Putamen (tissue), 1 donor: ENCODE measurements around the gene RIMS4.

Experiments
- DNase-seq: peaks from one replicate; pipeline ENCODE4 v3.0.0-alpha.2; 2016; ENCODE audit warnings: low spot score

Gene RIMS4

DNA sequence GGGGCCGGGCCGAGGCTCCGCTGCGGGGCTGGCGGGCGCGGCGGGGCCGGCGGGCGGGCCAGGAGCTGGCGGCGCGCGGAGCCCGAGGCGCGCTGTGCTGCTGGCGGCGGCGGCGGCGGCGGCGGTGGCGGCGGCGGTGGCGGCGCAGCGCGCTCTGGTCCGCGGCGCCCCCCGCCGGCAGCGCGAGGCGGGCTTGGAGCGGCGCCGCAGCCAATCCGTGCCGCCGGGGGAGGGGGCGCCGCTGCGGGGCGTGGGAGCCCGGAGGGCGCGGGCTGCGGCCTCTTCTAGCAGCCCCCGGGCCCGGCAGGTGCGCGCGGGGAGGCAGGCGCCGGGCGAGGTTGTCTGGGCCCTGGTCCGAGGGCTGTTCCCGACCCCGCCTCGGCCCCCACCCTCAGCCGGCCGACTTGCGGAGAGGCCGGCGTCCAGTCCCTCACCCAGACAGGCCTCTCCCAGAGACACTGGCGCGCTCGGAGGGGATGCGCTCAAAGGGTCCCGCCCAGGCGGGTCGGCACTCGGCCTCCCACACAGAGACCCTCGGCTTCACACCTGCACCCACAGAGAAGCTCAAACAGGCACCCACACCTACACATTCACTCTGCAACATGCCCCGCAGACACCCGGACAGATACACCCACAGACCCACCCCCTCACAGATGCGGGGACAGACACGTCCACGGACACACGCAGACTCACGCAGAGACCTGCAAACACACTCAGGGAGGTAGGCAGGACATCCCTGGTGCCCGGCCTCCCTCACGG is at the start of gene RIMS4:
Gene RIMS4 (minus strand): TSS at position 156 of the 759 bp plus-strand sequence. CDS start 275 bp downstream, outside the sequence.
- DNase-seq, result no peak

DNA sequence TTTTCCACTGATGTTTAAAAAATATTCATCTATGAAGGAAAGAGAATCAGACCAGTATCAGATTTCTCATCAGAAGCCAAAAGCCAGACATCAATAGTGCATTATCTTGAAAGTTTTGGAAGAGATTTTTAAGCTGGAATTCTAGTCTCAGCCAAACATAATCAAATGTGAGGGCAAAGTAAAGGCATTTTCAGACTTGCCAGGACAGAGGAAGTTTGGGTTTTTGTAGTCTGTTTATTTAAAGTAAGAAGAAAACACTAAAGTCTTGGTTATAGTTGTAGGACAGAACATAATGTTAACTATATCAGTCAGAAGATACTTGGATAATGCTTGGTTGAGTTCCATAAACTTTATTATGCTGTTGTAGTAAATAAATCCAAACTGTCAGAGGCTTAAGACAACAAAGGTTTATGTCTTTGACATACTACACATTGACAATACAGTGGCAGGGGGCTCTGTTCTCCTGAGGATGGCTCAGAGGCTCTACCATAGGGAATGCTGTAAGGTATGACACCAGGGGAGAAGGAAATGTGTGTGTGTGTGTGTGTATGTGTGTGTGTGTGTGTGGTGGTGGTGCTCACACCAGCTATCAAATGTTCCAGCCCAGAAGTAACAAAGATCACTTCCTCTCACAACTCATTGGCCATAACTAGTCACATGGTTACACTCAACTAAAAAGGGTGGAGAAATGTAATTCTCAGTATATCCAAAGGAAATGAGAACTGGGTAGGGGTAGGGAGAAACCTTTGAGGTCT is 48.4 kb upstream of the RIMS4 start:
- no peak for DNase-seq

DNA sequence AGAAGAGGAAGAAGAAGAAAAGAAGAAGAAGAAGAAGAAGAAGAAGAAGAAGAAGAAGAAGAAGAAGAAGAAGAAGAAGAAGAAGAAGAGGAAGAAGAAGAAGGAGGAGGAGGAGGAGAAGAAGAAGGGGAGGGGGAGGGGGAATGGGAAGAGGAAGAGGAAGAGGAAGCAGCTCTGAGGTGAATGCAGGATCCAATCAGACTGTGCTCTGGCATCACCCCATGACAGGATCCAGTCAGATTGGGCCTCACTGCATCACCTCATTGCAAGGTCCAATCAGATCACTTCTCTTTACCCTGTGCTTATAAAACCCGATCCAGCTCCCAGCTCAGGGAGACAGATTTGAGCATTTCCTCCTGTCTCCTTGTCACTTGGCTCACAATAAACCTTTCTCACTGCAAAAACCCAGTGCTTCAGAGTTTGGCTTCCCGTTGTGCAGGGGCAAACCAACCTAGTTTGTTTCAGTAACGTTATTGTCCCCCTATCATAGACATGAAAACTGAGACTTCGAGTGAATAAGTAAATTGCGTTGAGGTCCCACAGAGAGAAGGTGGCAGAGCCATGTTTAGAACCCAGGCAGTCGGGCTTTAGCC is 46.6 kb upstream of the RIMS4 start:
- DNase-seq, result no peak

DNA sequence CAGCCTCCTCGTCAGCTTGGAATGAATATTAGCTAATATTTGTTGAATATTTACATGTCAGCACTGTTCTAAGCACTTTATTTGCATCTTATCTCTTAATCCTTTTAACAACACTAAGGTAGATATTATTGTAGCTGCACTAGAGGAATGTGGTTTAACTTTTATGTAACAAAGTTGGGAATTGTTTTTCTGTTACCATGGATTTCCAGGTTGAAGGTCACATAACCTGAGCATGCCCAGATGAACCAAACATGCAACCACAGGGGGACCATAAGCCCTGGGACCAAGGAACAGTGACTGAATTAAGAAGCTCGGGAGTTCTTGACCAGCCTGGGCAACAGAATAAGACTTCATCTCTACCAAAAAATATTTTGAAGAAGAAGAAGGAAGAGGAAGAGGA is 46.1 kb upstream of the RIMS4 start:
- DNase-seq, result no peak

DNA sequence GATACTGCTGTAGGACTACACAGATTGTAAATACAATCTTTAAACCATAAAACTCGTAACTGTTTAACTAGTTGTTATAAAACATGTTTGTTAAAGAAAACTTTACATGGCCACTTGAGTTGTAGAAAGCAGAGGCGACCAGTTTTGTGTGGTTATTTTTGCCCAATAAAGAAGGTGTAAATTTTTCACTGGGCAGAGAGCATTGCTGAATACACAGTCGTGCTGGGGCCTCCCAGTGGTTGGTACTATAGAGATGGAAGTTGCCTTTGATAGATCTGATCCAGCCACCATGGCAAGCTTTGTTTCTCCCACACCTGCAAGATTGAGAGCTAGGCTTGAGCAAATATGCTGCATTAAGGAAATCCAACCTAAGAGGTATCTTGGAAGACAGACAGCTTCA is 41.2 kb upstream of the RIMS4 start:
- no peak for DNase-seq

DNA sequence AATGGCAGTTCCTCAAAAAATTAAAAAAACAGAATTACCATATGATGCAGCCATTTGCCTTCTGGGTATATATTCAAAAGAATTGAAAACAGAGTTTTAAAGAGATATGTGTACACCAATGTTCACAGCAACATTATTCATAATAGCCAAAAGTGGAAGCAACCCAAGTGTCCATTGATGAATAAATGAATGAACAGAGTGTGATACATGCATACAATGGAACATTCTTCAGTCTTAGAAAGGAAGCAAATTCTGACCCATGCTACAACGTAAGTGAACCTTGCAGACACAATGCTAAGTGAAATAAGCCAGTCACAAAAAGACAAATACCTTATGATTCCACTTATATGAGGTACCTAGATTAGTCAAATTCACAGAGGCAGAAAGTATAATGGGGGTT is 40.5 kb upstream of the RIMS4 start:
- DNase-seq, result no peak

DNA sequence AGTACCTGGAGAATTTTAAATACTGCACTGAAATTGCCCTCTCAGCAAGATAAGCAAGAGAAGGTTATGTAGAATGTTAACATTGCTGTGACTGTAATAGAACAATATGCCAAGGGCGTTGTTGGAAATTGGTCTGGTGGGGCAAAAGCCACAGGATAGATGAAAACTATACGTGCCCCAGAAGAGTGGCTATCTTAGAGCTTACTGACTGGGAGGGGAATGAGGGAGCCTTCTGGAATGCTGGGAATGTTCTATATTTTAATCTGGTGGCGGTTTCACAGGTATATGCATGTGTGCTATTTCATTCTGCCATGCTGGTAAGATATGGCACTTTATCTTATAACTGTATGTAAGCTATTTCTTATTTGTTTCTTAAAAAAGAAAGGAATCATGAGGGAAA is 39.9 kb upstream of the RIMS4 start:
- no peak for DNase-seq

DNA sequence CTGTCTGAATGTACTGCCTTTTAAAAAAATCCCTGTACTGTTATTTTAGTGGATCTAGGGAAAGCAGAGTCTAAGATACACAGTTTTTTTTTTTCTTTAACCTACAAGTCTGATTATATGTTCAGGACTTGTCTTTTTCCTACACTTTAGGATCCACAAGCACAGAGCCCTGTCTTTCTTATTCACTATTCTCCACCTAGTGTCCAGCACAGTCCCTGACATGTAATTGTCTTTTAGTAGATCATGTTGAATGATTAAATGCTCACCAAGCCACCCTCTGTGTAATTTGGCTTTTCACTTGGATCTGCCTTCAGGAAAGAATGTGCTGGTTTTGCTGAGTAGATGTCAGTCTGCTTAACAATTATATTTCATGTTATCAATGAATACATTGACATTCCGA is 39.4 kb upstream of the RIMS4 start:
- no peak for DNase-seq

DNA sequence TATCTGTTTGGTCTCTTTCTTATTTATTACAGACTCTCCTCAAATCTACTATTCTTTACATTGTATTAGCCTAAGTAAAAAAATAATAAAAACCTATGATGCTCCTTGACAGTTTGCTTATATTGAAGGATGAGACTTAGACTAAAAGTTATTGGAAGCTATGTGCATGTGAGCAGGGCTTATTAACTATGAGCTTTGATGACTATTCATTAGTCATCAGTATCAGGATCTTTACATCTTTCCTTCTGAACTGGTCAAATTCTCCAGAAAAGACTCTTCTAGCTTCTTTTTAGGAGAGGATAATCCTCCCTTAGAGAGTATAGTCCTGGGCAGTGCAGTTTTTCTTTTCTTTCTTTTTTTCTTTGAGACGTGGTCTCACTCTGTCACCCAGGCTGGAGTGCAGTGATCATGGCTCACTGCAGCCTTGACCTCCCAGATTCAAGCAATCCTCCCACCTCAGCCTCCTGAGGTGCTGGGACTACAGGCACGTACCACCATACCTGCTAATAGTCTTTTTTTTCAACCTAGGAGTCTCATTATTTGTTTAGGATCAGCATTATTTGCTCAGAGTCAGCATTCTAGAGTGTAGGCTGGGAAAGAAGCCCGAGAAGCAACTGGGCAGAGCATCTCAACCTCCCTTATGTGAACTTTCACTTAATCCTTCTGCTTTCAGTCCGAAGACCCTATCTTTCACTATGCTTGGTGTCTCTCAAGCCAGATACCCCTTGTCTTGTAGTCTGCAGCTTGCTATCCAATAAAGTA is 38.1 kb upstream of the RIMS4 start:
- DNase-seq, result no peak

DNA sequence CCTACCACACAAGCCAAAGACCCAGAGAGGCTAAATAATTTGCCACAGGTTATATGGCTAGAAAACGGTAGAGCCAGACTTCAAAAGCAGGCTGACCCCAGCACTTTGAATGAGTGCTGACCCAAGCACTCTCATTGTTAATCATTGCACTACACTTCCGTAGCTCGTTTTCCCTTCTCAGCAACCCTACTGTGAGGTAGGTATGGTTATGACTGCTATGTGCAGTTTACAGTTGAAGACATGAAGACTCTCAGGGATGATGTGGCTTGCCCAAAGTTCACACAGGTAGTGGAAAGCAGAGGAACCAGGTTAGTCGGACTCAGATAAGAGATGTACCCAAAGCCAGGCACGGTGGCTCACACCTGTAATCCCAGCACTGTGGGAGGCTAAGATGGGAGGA is 33.5 kb upstream of the RIMS4 start:
- DNase-seq, result no peak

DNA sequence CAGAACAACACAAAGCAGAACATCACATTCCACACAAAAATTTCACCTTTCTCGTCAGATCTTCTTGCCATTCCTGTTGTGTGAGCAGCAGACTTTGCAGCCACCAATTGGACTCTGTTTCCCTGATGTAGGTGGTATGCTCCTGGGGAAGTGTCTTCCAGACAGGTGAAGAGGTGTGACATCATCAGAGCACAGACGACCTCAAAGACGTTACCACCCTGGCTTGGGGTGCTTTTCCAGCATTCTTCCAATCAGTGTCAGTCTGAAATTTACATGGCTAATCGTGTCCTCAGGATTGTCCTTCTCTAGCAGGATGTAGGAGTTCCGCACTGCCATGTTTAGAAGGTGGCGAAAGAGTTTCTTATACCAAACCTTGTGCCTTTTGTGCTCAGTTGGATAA is 31.6 kb upstream of the RIMS4 start:
- no peak for DNase-seq

DNA sequence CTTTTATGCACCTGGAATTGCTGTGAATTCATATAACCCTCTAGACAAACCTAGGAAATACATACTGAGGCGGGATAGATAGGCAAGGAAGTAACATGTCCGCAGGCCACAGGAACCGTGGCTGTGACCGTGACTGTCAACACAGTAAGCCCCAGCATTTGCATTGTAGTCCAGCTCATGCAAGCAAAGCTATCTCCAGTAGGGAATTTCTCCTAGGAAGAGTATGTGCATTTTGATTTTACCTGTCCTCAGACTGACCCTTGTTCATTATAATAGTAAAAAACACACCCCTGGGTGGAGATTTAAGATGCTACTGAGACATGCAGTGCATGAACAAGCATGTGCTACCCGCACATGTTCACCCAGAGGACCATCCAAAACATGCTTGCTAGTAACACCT is 30.5 kb upstream of the RIMS4 start:
- no peak for DNase-seq

DNA sequence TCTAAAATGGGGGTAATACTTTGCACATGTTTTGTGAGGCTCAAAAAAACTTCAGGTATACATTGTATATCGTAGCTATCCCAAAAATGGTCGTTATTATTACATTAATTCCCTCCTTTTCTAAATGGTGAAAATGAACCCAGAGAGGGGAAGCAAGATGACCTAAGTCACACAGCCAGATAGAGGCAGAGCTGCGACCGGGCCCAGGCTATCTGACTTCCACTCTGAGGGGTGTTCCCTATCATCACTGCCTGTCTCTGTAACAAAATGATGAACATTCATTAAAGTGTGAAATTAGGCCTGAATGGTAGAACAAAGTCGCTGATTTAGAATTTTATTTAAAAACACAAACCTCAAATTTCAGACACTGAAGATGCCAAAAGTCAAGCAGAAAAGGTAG is 29.1 kb upstream of the RIMS4 start:
- no peak for DNase-seq

DNA sequence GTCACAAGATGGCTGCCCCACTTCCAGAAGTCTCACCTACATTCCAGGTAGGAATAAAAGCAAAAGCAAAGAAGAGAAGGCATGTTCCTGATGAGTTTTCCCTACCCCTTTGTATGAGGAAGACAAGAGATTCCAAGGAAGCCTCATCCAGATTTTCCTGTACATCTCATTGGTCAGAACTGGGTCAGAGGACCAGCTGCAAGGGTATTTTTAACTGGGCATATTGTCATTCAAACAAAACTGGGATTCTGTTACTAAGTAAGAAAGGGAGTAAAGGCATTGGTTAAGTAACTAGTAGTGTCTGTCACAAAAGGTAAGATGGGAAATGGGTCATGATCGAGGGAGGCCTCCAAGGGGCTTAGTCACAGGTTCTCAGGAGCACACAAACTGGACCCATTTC is 28.2 kb upstream of the RIMS4 start:
- no peak for DNase-seq

DNA sequence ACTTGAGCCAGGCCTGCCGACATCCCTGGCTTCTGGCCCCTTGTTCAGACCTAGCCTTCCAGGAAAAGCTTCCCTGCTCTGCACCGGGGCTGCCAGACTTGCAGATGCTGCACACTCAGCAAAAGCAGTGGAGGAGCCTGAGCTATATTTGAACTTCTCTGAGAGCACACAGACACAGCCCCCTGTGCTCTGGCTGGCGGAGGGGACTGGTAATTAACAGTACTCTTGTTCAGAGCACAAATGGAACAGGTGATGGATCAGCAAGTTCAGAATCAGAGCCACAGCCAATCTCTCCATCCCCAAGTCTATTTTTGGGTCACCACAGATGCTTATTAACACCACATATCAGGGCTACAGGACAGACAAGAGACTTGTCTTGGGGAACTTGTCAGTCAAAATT is 27.6 kb upstream of the RIMS4 start:
- DNase-seq, result no peak

DNA sequence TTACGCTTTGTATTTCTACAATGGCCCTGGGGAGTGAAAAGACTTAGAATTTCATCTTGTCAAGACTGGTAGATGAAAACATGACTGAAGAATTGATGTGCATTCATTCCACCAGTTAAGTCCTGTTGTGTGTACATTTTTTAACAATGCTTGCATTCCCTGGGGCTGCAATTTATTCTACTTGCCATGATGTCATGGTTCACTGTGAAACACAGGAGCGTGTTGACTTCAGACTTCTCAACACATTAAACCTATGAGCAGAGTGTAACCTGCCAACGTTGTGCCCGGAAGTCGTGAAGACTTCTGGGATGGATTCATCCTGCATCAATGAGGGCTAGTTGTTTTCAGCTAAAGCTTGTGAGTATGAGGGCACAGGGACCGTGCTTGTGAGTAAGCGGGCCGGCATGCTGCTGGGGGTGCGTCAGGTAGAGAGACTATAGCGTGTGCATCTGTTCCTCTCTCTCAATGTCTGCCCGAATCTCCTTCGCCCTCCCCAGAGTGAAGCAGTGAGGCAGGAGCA is 26.3 kb upstream of the RIMS4 start:
- no peak for DNase-seq

DNA sequence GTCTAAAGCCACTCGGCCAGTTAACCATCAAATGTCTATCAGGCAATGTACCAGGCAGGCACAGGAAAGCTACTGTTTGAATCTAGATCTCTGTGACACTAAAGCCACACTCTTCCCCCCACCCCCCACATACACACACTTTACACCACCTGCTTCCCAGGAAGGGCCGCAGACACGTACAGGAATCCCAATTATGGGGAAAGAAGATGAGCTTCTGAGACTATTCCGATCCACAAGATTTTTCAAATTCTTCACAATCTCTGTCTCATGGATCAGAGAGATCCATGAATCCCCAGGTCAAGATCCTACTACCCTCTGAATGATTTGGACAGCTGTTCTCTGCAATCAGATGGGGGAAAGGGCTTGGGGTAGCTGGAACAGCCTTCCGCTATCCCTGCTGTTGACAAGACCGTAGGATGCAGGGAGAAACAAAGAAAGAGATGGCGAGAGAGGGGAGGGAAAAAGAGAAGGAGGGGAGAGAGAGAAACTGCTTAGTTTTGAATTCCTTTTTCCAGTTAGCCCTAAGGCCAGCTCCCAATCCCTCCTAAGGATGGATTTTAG is 25.4 kb upstream of the RIMS4 start:
- no peak for DNase-seq

DNA sequence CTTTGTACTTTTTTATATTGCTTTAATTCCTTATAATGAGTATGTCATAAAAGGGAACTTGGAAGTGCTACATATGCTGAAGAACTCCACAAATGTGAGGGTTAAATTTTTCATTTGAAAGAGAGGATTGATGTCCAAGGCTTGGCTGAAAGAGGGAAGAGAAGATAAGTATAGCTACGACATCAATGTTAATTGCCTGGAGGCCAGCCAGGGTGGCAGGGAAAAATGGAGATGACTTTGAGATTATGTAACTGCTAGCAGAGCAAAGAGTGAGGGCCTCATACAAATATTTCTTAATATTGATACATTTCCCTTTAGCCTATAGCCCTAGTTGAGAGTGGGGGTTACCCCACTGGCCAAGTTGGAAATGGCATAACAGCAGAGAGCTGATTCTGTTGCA is 24.8 kb upstream of the RIMS4 start:
- DNase-seq, result no peak

DNA sequence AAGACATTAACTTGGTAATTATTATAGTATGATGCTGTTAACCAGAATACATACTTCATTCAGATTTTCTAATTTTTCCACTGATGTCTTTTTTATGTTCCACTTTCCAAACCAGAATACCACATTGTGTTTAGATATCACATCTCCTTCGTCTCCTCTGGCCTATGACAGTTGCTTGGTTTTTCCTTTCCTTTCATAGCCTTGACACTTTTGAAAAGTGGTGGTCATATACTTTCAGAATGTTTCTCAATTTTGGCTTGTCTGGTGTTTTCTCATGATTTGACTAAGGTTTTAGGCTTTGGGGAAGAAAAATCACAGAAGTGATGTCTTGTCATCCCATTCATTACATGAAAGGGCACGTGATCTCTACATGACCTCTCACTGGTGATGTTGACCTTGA is 24.3 kb upstream of the RIMS4 start:
- DNase-seq, result no peak

DNA sequence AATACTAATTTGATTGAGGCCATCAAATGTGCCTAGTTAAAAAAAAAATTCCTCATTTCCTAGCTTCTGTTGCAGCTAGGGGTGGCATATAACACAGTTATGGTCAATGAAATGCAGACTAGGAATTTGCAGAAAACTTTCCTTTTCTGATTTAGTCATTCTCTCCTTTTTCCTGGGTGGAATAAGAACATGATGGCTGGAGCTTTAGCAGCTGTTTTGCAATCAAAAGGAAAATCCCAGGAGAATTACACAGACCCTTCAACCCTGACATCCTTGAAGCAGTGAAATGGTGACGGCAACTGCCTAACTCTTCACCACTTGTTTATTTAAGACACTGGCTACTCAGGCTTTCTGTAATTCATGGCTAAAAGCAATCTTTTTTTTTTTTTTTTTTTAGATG is 23.1 kb upstream of the RIMS4 start:
- no peak for DNase-seq

DNA sequence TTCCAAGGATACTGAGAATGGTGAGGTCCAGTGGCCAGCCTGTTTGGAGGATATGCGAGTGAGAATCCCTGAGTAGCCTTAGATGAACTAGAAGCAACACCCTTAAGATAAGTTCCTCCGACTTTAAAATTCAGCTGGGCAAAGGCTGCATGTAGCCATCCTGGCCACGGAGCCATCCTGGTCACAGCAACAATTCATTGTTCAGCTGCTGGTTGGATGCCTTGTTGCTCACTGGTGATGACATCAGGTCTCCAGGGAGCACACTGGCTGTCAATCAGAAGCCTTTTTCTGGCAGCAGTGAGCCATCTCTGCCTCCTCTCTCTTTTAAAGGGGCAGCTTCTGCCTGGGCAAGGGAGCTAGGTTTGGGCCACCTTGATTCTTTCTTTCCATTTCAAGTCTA is 22.4 kb upstream of the RIMS4 start:
- DNase-seq, result peak; percentile 55

DNA sequence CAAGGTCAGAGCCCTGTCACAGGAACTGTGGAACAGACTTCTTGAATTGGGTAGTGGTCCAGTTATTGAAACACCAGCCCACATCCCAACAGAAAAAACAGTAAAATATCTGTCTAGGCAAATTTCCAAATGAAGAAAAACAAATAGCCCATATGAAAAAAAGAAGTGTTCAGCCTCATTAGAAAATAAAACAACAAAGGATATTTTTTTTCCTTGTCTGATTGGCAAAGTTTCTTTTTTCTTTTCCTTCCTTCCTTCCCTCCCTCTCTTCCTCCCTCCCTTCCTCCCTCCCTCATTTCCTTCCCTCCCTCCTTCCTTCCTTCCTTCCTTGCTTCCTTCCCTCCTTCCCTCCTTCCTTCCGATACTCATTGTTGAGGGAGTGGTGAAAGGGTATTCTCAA is 20.6 kb upstream of the RIMS4 start:
- no peak for DNase-seq
